ENCODE measurements around the gene SPO11. TPM values are rescaled to one million over a fixed set of nuclear protein-coding genes. Genes with fewer than 3 reads are reported as not detected.

The SPO11 gene
- total RNA-seq, 1 donor from 2014 or later = not detected

- Mint-ChIP-seq H3K4me1 (peaks cover 39% of the 10 kb centered on the region), H3K27ac (no peak overlapping the region), H3K27me3 (ENCODE audit: low read depth) (peaks cover 6% of the 10 kb centered on the region), H3K36me3 (no peaks in the 10 kb centered on the region), H3K4me3 (no peak overlapping the region), H3K9me3 (no peaks in the 10 kb centered on the region)
- TF ChIP-seq, protein P1, sequence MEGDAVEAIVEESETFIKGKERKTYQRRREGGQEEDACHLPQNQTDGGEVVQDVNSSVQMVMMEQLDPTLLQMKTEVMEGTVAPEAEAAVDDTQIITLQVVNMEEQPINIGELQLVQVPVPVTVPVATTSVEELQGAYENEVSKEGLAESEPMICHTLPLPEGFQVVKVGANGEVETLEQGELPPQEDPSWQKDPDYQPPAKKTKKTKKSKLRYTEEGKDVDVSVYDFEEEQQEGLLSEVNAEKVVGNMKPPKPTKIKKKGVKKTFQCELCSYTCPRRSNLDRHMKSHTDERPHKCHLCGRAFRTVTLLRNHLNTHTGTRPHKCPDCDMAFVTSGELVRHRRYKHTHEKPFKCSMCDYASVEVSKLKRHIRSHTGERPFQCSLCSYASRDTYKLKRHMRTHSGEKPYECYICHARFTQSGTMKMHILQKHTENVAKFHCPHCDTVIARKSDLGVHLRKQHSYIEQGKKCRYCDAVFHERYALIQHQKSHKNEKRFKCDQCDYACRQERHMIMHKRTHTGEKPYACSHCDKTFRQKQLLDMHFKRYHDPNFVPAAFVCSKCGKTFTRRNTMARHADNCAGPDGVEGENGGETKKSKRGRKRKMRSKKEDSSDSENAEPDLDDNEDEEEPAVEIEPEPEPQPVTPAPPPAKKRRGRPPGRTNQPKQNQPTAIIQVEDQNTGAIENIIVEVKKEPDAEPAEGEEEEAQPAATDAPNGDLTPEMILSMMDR (IDR thresholded peaks at IDR 0.05; ENCODE audit: unreplicated experiment) = no peak
- no peak for DNase-seq (ENCODE audit: low spot score in 2 of 2, unreplicated experiment in 2 of 2)
Measured at GRCh38 chr20:57291003-57291402, 38.6 kb upstream of the SPO11 start.

GRCh38 chr20:57291694-57292093 is 37.9 kb upstream of the SPO11 start:
- H3K4me1 Mint-ChIP-seq = peaks cover 36% of the 10 kb centered on the region
- no peak for DNase-seq (ENCODE audit: low spot score in 2 of 2, unreplicated experiment in 2 of 2)
- peaks cover 6% of the 10 kb centered on the region for H3K27me3 Mint-ChIP-seq (ENCODE audit: low read depth)

DNA sequence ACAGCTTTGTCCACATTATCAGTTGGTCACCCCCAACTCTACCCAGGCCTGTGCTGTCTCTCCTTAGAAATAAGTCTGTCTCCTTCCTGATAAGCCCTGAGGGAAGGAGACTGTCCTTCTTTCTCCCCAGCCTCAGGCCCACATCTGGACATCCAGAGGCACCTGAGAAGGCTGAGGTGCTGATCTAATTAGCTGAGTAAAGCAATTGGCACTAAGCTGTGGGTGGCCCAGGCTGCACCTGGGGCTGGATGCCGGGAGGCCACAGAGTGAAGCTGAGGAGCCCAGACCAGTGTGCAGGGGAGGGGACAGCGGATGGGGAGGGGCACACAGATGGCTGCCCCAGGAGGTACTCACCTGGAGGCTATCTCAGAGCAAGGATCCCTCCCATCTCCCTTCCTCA is 37.0 kb upstream of the SPO11 start:
- H3K27ac Mint-ChIP-seq = no peak overlapping the region
- peaks cover 28% of the 10 kb centered on the region for H3K4me1 Mint-ChIP-seq

More at GRCh38 chr20:57291694-57292093, 37.9 kb upstream of the SPO11 start:
- no peak overlapping the region for H3K4me3 Mint-ChIP-seq
- no peak overlapping the region for H3K27ac Mint-ChIP-seq
- no peaks in the 10 kb centered on the region for H3K36me3 Mint-ChIP-seq
- no peaks in the 10 kb centered on the region for H3K9me3 Mint-ChIP-seq
- TF ChIP-seq, protein P1 (IDR thresholded peaks at IDR 0.05; ENCODE audit: unreplicated experiment) = no peak

GRCh38 chr20:57293995-57294394 is 35.6 kb upstream of the SPO11 start:
- Mint-ChIP-seq H3K36me3 (no peaks in the 10 kb centered on the region), H3K27me3 (ENCODE audit: low read depth) (peaks cover 6% of the 10 kb centered on the region), H3K9me3 (no peaks in the 10 kb centered on the region), H3K4me3 (no peak overlapping the region), H3K4me1 (peaks cover 14% of the 10 kb centered on the region), H3K27ac (no peak overlapping the region)
- TF ChIP-seq, protein P1 (IDR thresholded peaks at IDR 0.05; ENCODE audit: unreplicated experiment) = no peak
- no peak for DNase-seq (ENCODE audit: low spot score in 2 of 2, unreplicated experiment in 2 of 2)

More for the DNA sequence above, 37.0 kb upstream of the SPO11 start:
- no peaks in the 10 kb centered on the region for H3K9me3 Mint-ChIP-seq
- TF ChIP-seq, protein P1 (IDR thresholded peaks at IDR 0.05; ENCODE audit: unreplicated experiment) = no peak
- no peak overlapping the region for H3K4me3 Mint-ChIP-seq
- H3K27me3 Mint-ChIP-seq (ENCODE audit: low read depth) = peaks cover 6% of the 10 kb centered on the region
- DNase-seq (ENCODE audit: low spot score in 2 of 2, unreplicated experiment in 2 of 2) = no peak
- H3K36me3 Mint-ChIP-seq = no peaks in the 10 kb centered on the region

GRCh38 chr20:57294550-57294949 is 35.1 kb upstream of the SPO11 start:
- TF ChIP-seq, protein P1 (IDR thresholded peaks at IDR 0.05; ENCODE audit: unreplicated experiment) = no peak
- Mint-ChIP-seq H3K9me3 (no peaks in the 10 kb centered on the region), H3K4me3 (no peak overlapping the region), H3K27me3 (ENCODE audit: low read depth) (peaks cover 6% of the 10 kb centered on the region), H3K36me3 (no peaks in the 10 kb centered on the region), H3K4me1 (peaks cover 10% of the 10 kb centered on the region), H3K27ac (no peak overlapping the region)
- no peak for DNase-seq (ENCODE audit: low spot score in 2 of 2, unreplicated experiment in 2 of 2)

DNA sequence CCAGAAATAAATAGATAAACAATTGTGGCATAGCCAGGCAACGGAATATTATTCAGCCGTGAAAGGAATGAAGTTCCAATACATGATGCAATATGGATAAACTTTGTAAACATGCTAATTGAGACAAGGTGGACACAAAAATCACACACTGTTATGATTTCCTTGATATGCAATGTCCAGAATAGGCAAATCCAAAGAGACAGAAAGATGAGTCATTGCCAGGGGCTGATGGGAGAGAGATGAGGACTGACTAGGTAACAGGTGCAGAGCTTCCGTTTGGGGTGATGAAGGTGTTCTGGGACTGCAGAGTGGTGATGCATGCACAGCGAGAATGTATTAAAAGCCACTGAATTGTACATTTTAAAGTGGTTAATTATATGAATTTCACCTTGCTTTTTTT is 31.1 kb upstream of the SPO11 start:
- Mint-ChIP-seq H3K27ac (no peak overlapping the region), H3K4me1 (no peaks in the 10 kb centered on the region), H3K9me3 (no peaks in the 10 kb centered on the region), H3K27me3 (ENCODE audit: low read depth) (no peaks in the 10 kb centered on the region), H3K4me3 (no peak overlapping the region), H3K36me3 (no peaks in the 10 kb centered on the region)
- no peak for DNase-seq (ENCODE audit: low spot score in 2 of 2, unreplicated experiment in 2 of 2)
- TF ChIP-seq, protein P1 (IDR thresholded peaks at IDR 0.05; ENCODE audit: unreplicated experiment) = no peak

All from mesothelial cell of epicardium (in vitro differentiated cells).